GM12864 (cell line): Measurements from ENCODE around the gene MFRP.

Source experiments
- DNase-seq: peaks from one replicate; pipeline ENCODE4 v3.0.0-alpha.2; 2011; ENCODE audit warnings: low read depth
- H3K4me3 ChIP-seq: 2 replicates; pipeline ENCODE4 v1.5.1; 2011; ENCODE audit warnings: mild to moderate bottlenecking, low read depth, low read length, control low read depth
- CTCF ChIP-seq: IDR thresholded peaks from 2 replicates; pipeline ENCODE4 v1.5.1; 2011; ENCODE audit warnings: low read depth, mild to moderate bottlenecking, moderate library complexity, low read length, control low read depth, inconsistent platforms; ENCODE audit errors: missing control alignments

Gene MFRP

GRCh38 chr11:119320240-119320775 is 26.2 kb downstream of the MFRP start:
- TF ChIP-seq CTCF: no peak
- DNase-seq: no peak
- peak overlapping the region; percentile 61 for H3K4me3 ChIP-seq

GRCh38 chr11:119319700-119320239 is 26.7 kb downstream of the MFRP start:
- peak overlapping the region; percentile 51; the same call in 1 of the 2 replicates for H3K4me3 ChIP-seq
- TF ChIP-seq CTCF: no peak
- DNase-seq: no peak

- no peak for TF ChIP-seq CTCF
- H3K4me3 ChIP-seq: peak overlapping the region; percentile 51
- no peak for DNase-seq
Observed at GRCh38 chr11:119319136-119319699, 27.3 kb downstream of the MFRP start.

GRCh38 chr11:119318240-119319135 is 28.0 kb downstream of the MFRP start:
- DNase-seq: peak; percentile 78
- no peak for TF ChIP-seq CTCF
- H3K4me3 ChIP-seq: peak overlapping the region; percentile 51

GRCh38 chr11:119317592-119318239 is 28.8 kb downstream of the MFRP start:
- DNase-seq: no peak
- no peak for TF ChIP-seq CTCF
- peak overlapping the region; percentile 32 for H3K4me3 ChIP-seq

- TF ChIP-seq CTCF: no peak
- no peak for DNase-seq
- peak within 1 kb of the TSS; percentile 55 for H3K4me3 ChIP-seq
Observed at GRCh38 chr11:119316729-119317591, 29.5 kb downstream of the MFRP start, which contains the start of gene MCAM. TSS of gene MCAM (minus strand) at chr11:119317130. CDS start at chr11:119317101, 29 bp downstream.
